ENCODE data around the gene TERT. TPM values are rescaled to one million over a fixed set of nuclear protein-coding genes. Genes with fewer than 3 reads are reported as not detected.

Gene TERT
- total and polyA plus RNA-seq, 10 of the 15 experiments (the other 5 are each of a cell fraction or from before 2014, with no cell fraction given): 0.08 to 21.5 (median 5.0) TPM

GRCh38 chr5:1203968-1204692 is 90.7 kb downstream of the TERT start:
- ChIA-PET SMC1A (ENCODE audit: uncharacterized antibody, unreplicated experiment) (no interaction called here), RAD21 (ENCODE audit: unreplicated experiment) (no interaction called here), CTCF (interaction anchor here (0.6 kb wide), 1 partner anchor 137 kb away, joined by 3 read pairs; no protein-coding TSS in a partner anchor), POLR2A (no interaction called here)
- no peaks in the 10 kb centered on the region; the same call in 1 of the 2 replicates for H4K20me1 ChIP-seq (ENCODE audit: control insufficient read depth, insufficient read depth)
- H2AFZ ChIP-seq (ENCODE audit: control insufficient read depth, low read depth, low read length): no peak overlapping the region
- no peaks in the 10 kb centered on the region for H3K79me2 ChIP-seq (ENCODE audit: control insufficient read depth, insufficient read depth, low read length)
- no peaks in the 10 kb centered on the region for H3K27me3 ChIP-seq (replicated peaks in 1 of 2; ENCODE audit: control insufficient read depth in 2 of 2, insufficient read depth in 2 of 2, low read length in 1 of 2)
- H3K4me3 ChIP-seq: no peak overlapping the region
- no peak overlapping the region for H3K4me2 ChIP-seq (ENCODE audit: control insufficient read depth, insufficient read depth)
- no peak for DNase-seq (ENCODE audit: low read depth, low spot score)
- in situ Hi-C loops (cut with MboI): no loop called here
- no peak overlapping the region for H3K9ac ChIP-seq (ENCODE audit: control insufficient read depth, insufficient read depth, low read length)
- no peaks in the 10 kb centered on the region for H3K9me3 ChIP-seq (replicated peaks; ENCODE audit: control insufficient read depth, insufficient read depth, low read length)
- no TSS peak for BruUV-seq (replicated peaks)
- 64% methylated on average over 24 of the region's 25 CpGs for WGBS (ENCODE audit: insufficient coverage, insufficient replicate concordance, low lambda C conversion rate, missing lambda C conversion rate)
- no peak overlapping the region for H3K27ac ChIP-seq (ENCODE audit: control insufficient read depth, insufficient read depth)
- ATAC-seq: no peak
- TF ChIP-seq, protein P1, sequence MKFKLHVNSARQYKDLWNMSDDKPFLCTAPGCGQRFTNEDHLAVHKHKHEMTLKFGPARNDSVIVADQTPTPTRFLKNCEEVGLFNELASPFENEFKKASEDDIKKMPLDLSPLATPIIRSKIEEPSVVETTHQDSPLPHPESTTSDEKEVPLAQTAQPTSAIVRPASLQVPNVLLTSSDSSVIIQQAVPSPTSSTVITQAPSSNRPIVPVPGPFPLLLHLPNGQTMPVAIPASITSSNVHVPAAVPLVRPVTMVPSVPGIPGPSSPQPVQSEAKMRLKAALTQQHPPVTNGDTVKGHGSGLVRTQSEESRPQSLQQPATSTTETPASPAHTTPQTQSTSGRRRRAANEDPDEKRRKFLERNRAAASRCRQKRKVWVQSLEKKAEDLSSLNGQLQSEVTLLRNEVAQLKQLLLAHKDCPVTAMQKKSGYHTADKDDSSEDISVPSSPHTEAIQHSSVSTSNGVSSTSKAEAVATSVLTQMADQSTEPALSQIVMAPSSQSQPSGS (IDR thresholded peaks at IDR 0.05; ENCODE audit: low read length): no peak
- TF ChIP-seq HDAC2 (IDR thresholded peaks at IDR 0.05) (no peak), EZH2 (IDR thresholded peaks at IDR 0.05; ENCODE audit: borderline replicate concordance, control insufficient read depth, low read depth, low read length) (no peak), NR2F1 (conservative IDR thresholded peaks at IDR 0.05) (no peak), SRF (IDR thresholded peaks at IDR 0.05; ENCODE audit: low read depth in 2 of 2, low read length in 2 of 2) (no peak), HCFC1 (IDR thresholded peaks at IDR 0.05; ENCODE audit: low read length) (no peak), CREM (IDR thresholded peaks at IDR 0.05; ENCODE audit: low read depth) (no peak), POLR2AphosphoS2 (IDR thresholded peaks at IDR 0.05; ENCODE audit: low read depth, low read length) (no peak), BRCA1 (IDR thresholded peaks at IDR 0.05; ENCODE audit: low read depth, low read length) (no peak), STAT1 (conservative IDR thresholded peaks at IDR 0.05) (no peak), POLR2A (IDR thresholded peaks at IDR 0.05; ENCODE audit: low read depth, low read length) (no peak), SMC3 (IDR thresholded peaks at IDR 0.05; ENCODE audit: borderline replicate concordance, low read length) (no peak), MAX (IDR thresholded peaks at IDR 0.05; ENCODE audit: low read depth, low read length) (no peak), NR2C1 (IDR thresholded peaks at IDR 0.05) (no peak), ZZZ3 (IDR thresholded peaks at IDR 0.05; ENCODE audit: control insufficient read depth, insufficient read length, low read depth) (no peak), RUNX3 (IDR thresholded peaks at IDR 0.05; ENCODE audit: low read length) (no peak)
- TF ChIP-seq, protein P2, sequence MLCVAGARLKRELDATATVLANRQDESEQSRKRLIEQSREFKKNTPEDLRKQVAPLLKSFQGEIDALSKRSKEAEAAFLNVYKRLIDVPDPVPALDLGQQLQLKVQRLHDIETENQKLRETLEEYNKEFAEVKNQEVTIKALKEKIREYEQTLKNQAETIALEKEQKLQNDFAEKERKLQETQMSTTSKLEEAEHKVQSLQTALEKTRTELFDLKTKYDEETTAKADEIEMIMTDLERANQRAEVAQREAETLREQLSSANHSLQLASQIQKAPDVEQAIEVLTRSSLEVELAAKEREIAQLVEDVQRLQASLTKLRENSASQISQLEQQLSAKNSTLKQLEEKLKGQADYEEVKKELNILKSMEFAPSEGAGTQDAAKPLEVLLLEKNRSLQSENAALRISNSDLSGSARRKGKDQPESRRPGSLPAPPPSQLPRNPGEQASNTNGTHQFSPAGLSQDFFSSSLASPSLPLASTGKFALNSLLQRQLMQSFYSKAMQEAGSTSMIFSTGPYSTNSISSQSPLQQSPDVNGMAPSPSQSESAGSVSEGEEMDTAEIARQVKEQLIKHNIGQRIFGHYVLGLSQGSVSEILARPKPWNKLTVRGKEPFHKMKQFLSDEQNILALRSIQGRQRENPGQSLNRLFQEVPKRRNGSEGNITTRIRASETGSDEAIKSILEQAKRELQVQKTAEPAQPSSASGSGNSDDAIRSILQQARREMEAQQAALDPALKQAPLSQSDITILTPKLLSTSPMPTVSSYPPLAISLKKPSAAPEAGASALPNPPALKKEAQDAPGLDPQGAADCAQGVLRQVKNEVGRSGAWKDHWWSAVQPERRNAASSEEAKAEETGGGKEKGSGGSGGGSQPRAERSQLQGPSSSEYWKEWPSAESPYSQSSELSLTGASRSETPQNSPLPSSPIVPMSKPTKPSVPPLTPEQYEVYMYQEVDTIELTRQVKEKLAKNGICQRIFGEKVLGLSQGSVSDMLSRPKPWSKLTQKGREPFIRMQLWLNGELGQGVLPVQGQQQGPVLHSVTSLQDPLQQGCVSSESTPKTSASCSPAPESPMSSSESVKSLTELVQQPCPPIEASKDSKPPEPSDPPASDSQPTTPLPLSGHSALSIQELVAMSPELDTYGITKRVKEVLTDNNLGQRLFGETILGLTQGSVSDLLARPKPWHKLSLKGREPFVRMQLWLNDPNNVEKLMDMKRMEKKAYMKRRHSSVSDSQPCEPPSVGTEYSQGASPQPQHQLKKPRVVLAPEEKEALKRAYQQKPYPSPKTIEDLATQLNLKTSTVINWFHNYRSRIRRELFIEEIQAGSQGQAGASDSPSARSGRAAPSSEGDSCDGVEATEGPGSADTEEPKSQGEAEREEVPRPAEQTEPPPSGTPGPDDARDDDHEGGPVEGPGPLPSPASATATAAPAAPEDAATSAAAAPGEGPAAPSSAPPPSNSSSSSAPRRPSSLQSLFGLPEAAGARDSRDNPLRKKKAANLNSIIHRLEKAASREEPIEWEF (IDR thresholded peaks at IDR 0.05; ENCODE audit: insufficient replicate concordance, low read depth, low read length): no peak
- no peak for FAIRE-seq
- intact Hi-C loops (cut with micrococcal nuclease; ENCODE audit: unreplicated experiment): no loop called here
- H3K4me1 ChIP-seq (ENCODE audit: control insufficient read depth, insufficient read depth, low read length): no peaks in the 10 kb centered on the region
- H3K36me3 ChIP-seq (ENCODE audit: control insufficient read depth in 2 of 2, insufficient read depth in 2 of 2, low read length in 1 of 2): no peaks in the 10 kb centered on the region
